Ovary (tissue), 9 donors: ENCODE results near the gene PGAP6. TPM values are rescaled to one million over a fixed set of nuclear protein-coding genes. Genes with fewer than 3 reads are reported as not detected.

Experiments
- DNase-seq, 5 donors: peaks; one replicate each; pipeline ENCODE4 v3.0.0-alpha.2; 2019 to 2020
- H3K27ac ChIP-seq, 2 donors: fragments of 200-600 bp; one replicate each; pipeline versions ENCODE4 v1.5.1 to v1.8.0; 2019 to 2022
- H3K27me3 ChIP-seq: fragments of 200-600 bp; one replicate; pipeline ENCODE4 v1.8.0; 2022
- H3K36me3 ChIP-seq: fragments of 200-600 bp; sonication (generic); one replicate; pipeline ENCODE4 v1.5.1; 2019
- H3K4me1 ChIP-seq: one replicate; pipeline ENCODE4 v1.8.1; 2013; ENCODE audit warnings: mild to moderate bottlenecking, moderate library complexity; ENCODE audit not compliant: insufficient read depth
- H3K4me3 ChIP-seq: fragments of 200-600 bp; sonication (generic); one replicate; pipeline ENCODE4 v1.5.1; 2017
- H3K9me3 ChIP-seq, 2 donors: fragments of 200-600 bp in 1 of 2; sonication (generic) in 1 of 2; one replicate each; pipeline versions ENCODE4 v1.5.1 to v1.8.1; 2013 to 2019; ENCODE audit warnings: mild to moderate bottlenecking in 1 of 2, moderate library complexity in 1 of 2
- CTCF ChIP-seq, 3 donors: fragments of 450-650 bp in 2 of 3; fragments of 200-600 bp in 1 of 3; IDR thresholded peaks; one replicate each; pipeline versions ENCODE4 v1.5.1 to v1.8.0; 2016 to 2022; ENCODE audit warnings: antibody characterized with exemption in 3 of 3, mild to moderate bottlenecking in 1 of 3
- EP300 ChIP-seq: sonication (generic); formaldehyde crosslinking; IDR thresholded peaks from one replicate; pipeline ENCODE4 v1.6.1; 2017; ENCODE audit warnings: antibody characterized with exemption
- POLR2A ChIP-seq: fragments of 450-650 bp; IDR thresholded peaks from one replicate; pipeline ENCODE4 v1.6.1; 2017; ENCODE audit warnings: antibody characterized with exemption, mild to moderate bottlenecking, moderate library complexity
- WGBS, 3 donors: extraction: QIAGEN DNeasy Blood & Tissue Kit in 1 of 3; methylation state at CpG; one replicate each; pipeline versions ENCODE4 v1.1.5 to v1.1.7; 2013 to 2017; 5-methylcytosine and 5-hydroxymethylcytosine counted together
- intact Hi-C, 4 donors: fragments of 100-400 bp; cut with DNase I; formaldehyde crosslinking; loops; one replicate each; pipeline versions ENCODE4 v1.11.0 to v1.15.1; 2022 to 2023
- polyA plus RNA-seq, 2 donors: library from polyadenylated mRNA; stranded (reverse); fragments of 200-250 nt in 1 of 2; fragments of 350-450 nt in 1 of 2; fragmentation: Illumina TruSeq in 1 of 2; extraction: RNeasy Lipid Tissue Mini Kit (QIAGEN cat#74804) in 1 of 2; gene quantifications; one replicate each; pipeline ENCODE4 v1.2.3, GENCODE V29; 2013 to 2014
- total RNA-seq, 7 donors: library from RNA; depleted of rRNA in 2 of 7; stranded (reverse); fragments of >200 nt in 2 of 7; fragmentation: NEBNext Ultra II Directional in 3 of 7; extraction: Animal tissue kit (Norgen Biotek cat#: 25700) in 3 of 7; gene quantifications; one replicate each; pipeline versions ENCODE4 v1.1.0 to v1.2.4, GENCODE V29; 2016 to 2023
- donor health status: DM: no; HTN: no; CAD: no; lungs with moderate emphysema.
- donor health status: DM: no; HTN: no; CAD: no.
- donor health status: Bipolar disorder and iron deficiency.
- donor health status: DM: yes; HTN: yes; CAD: no.
- donor health status: DM: no; HTN: no; CAD: no.
- donor health status: DM: yes; HTN: yes; CAD: no.

The PGAP6 gene
- total and polyA plus RNA-seq, 9 donors = 13.0 to 39.8 (median 19.4) TPM

DNA sequence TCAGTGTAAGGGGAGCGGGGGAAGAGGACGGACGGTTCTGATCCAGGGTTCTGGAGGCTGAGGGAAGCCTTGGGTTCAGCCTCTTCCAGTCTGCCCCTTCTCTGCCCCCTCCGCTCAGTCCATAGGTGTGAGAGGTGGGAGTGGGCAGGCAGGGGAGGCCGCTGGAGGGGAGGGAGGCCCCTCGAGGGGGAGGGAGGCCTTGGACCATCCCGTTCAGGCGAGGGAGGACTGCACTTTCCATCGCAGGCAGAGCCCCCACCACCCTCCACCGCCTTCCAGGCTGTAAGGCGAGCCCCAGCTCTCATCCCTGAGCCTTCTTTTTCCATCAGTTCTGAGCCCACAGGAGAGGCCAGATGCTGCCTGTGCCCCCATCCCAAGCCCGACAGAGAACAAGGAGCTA is 25.0 kb downstream of the PGAP6 start:
- no peaks in the 10 kb centered on the region for H3K36me3 ChIP-seq
- intact Hi-C loops = loop anchor here in 1 of 4 donors (10.0 kb wide), 1 partner anchor 122 kb away; the partner anchor contains the start of gene FAM234A
- H3K4me3 ChIP-seq = no peak overlapping the region
- no peak for TF ChIP-seq CTCF (IDR thresholded peaks at IDR 0.05)
- no peak for TF ChIP-seq EP300
- no peak for TF ChIP-seq POLR2A
- H3K4me1 ChIP-seq = no peaks in the 10 kb centered on the region
- DNase-seq = no peak
- no peaks in the 10 kb centered on the region for H3K27me3 ChIP-seq
- no peak overlapping the region for H3K27ac ChIP-seq
- H3K9me3 ChIP-seq = no peaks in the 10 kb centered on the region
- WGBS, 3 donors = 41 to 48% (median 43%) methylated on average over 12 of the region's 12 CpGs

DNA sequence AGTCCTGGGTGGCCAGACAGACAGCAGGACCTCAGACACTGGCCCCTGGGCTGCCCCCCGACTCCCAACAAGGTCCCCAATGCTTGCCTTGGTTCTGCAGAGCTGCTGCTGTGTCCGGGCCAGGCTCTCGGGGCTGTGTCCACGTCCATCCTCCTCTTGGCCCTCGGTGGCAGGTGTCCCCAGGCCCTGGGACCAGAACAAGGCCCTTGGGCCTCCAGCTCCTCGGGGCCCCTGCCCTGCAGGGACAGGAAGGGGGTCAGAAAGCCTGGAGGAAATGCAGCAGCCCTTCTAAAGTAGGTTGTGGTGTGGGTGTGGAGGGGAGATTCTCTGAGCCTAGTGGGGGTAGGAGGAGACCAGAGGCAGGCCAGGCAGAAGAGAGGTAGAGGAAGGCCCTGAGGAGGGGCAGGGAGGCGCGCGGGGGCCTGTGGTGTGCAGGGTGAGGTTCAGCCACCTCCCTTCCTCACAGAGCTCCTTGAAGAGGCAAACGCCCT is 26.8 kb downstream of the PGAP6 start:
- Histone ChIP-seq H3K9me3 (no peaks in the 10 kb centered on the region), H3K27me3 (no peaks in the 10 kb centered on the region), H3K4me1 (no peaks in the 10 kb centered on the region), H3K27ac (no peak overlapping the region), H3K36me3 (no peaks in the 10 kb centered on the region), H3K4me3 (no peak overlapping the region)
- 90 to 93% (median 93%) methylated on average over 9 to 10 of the region's 10 CpGs for WGBS, 3 donors
- intact Hi-C loops = loop anchor here in 1 of 4 donors (10.0 kb wide), 1 partner anchor 120 kb away; the partner anchor contains the start of gene FAM234A
- peak in 2 of 5 donors; percentile 31 to 40 for DNase-seq
- TF ChIP-seq CTCF (IDR thresholded peaks at IDR 0.05) = no peak
- no peak for TF ChIP-seq EP300
- TF ChIP-seq POLR2A = no peak

GRCh38 chr16:354291-354881 is 27.4 kb downstream of the PGAP6 start:
- no peaks in the 10 kb centered on the region for H3K36me3 ChIP-seq
- no peak overlapping the region for H3K4me3 ChIP-seq
- intact Hi-C loops = loop anchor here in 1 of 4 donors (10.0 kb wide), 1 partner anchor 120 kb away; the partner anchor contains the start of gene FAM234A
- no peak overlapping the region for H3K27ac ChIP-seq
- WGBS, 3 donors = 80 to 87% (median 82%) methylated on average over 12 of the region's 12 CpGs
- no peaks in the 10 kb centered on the region for H3K27me3 ChIP-seq
- peak in 3 of 5 donors; percentile 51 to 64 (median 59) for DNase-seq
- H3K9me3 ChIP-seq = no peaks in the 10 kb centered on the region
- no peaks in the 10 kb centered on the region for H3K4me1 ChIP-seq
- no peak for TF ChIP-seq POLR2A
- TF ChIP-seq EP300 = no peak
- no peak for TF ChIP-seq CTCF (IDR thresholded peaks at IDR 0.05)

- no peaks in the 10 kb centered on the region for H3K36me3 ChIP-seq
- no peaks in the 10 kb centered on the region for H3K4me1 ChIP-seq
- 58 to 66% (median 60%) methylated on average over 25 of the region's 25 CpGs for WGBS, 3 donors
- DNase-seq = peak in 3 of 5 donors; percentile 42 to 62 (median 62)
- no peak for TF ChIP-seq EP300
- no peak for TF ChIP-seq POLR2A
- TF ChIP-seq CTCF (IDR thresholded peaks at IDR 0.05) = no peak
- peak overlapping the region; percentile 64 for H3K4me3 ChIP-seq
- intact Hi-C loops = loop anchor here in 1 of 4 donors (10.0 kb wide), 1 partner anchor 119 kb away; the partner anchor contains the start of gene FAM234A
- H3K27ac ChIP-seq = peak overlapping the region; percentile 51 to 73
- H3K9me3 ChIP-seq = no peaks in the 10 kb centered on the region
- H3K27me3 ChIP-seq = no peaks in the 10 kb centered on the region
Observed at GRCh38 chr16:353404-354290, 28.1 kb downstream of the PGAP6 start.
